GM21381 (cell line): Measurements from ENCODE around the gene VSTM1.
"Not testable (repeated sequence)": the region's sequence is repeated elsewhere in the genome, so short reads cannot be mapped to it uniquely, and the experiment has no call there.

ENCODE experiments used
- ATAC-seq: cut with Tn5 transposase; IDR thresholded peaks from one replicate; pipeline ENCODE4 v1.9.1; 2021; ENCODE audit warnings: mild to moderate bottlenecking, moderate library complexity; ENCODE audit not compliant: unreplicated experiment

VSTM1 gene, protein sequence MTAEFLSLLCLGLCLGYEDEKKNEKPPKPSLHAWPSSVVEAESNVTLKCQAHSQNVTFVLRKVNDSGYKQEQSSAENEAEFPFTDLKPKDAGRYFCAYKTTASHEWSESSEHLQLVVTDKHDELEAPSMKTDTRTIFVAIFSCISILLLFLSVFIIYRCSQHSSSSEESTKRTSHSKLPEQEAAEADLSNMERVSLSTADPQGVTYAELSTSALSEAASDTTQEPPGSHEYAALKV

DNA sequence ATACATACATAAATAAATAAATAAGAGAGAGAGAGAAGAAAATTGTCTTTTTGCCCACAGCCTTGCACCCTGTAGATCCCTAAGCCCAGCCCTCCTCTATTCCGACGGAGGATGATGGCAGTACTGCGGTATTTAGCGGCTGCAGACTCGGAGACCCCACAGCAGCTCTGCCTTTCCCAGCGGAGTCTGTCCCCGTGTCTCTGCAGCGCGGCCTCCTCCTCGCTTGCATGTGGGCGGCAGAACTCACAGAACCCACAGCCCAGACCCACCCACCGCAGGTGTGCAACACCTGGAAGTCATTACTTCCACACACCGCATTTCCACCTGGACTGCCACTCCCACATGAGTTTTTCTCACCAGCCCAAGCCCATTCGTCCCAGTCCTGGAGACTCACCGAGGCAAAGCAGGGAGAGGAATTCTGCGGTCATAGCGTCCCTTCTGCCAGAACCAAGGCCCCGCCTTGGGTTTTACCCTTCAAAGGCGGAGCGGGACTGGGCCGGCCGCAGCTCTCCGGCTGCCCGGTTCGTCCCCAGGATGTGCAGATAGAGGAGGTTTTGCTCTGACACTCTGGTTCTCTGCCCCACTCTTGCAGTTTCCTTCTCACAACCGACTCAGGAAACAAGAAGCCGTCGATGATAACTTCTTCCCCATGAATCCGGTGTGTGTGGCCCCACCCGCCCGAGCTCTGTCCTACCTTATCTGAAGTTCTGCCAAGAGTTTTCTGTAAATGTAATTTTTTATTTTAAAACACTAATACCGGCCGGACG, at the start of gene VSTM1:
VSTM1 (minus strand) TSS at position 548 of the 767 bp plus-strand sequence; CDS start at position 428, 120 bp downstream.
- no peak for ATAC-seq

DNA sequence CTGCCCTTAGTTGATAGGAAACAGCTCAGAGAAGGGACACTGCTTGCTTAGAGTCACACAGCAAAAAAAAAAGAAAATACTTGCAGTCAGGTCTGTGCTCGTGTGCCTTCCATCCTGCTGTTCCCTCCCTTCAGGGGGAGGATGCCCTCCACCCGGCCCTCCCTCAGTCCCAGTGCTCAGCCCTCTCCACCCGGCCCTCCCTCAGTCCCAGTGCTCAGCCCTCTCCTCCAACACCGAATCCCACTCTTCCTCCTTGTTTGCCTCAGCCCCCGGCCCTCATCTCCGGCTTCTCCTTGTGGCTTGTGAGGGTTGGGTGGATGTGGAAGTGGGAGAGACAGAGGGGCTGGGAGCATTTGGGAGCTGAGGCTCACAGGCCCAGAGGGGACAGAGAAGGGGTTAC, 46.0 kb upstream of the VSTM1 start:
- no peak for ATAC-seq

DNA sequence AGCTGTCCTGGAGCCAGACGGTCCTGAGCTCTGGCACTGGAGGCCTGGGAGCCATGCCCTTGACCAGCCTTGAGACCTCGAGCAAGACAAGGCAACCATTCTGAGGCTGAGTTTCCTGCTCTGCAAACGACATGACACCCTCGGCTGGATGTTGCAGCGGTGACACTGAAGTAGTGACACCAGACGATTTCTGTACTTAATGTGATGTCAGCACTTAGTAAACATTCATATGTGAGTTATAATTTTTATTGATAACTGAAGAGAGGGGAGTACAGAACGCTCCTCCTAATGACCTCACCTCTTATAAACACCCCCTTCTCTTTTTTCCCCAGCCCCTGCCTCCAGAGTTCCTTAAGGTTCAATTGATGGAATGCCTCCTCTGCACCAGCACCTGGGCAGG, 44.8 kb upstream of the VSTM1 start:
- no peak for ATAC-seq

DNA sequence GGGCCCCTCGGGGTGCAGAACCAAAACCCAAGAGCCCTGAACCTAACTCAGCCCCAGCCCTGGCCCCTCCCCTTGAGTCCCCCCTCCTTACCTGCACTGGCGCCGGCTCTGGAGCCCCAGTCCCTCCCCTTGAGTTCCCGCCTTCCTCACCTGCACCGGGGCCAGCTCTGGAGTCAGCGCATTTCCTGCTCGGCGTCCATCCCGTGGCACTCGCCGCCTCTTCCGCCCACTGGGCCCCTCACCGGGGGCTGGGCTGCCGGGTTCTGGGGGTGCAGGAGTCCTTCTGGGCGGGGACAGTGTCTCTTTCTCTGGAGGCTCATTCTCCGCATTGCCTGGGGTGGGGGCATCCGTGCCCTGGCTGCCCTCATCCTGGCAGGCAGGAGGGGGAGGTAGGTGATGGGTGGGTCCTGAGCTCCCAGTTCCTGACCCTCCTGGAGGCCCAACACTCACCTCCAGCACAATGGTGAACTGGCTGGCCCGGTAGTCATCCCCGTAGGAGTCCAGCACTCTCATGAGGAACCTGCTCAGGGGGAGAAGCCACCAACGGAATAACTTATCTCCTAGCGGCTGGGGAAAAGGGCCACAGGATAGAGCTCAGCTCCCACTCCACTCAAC, 44.3 kb upstream of the VSTM1 start:
- ATAC-seq = no peak

DNA sequence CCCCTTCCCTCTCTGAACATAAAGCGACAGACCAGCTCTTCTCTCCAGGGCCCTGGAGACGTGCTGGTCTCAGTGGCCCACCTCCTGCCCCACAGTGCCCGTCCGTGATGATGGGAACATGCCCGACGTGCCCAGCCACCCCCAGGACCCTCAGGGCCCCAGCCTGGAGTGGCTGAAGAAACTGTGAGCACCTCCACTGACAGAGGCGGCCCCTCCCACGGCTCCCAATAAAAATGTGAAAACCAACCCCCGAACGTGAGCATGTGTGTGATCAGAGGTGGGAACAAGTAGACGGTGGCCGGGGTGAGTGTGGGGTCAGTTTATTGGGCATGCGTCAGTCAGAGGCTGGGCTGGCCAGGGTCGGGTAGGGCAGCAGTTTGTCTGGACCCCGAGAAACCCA, 43.0 kb upstream of the VSTM1 start:
- ATAC-seq = no peak

DNA sequence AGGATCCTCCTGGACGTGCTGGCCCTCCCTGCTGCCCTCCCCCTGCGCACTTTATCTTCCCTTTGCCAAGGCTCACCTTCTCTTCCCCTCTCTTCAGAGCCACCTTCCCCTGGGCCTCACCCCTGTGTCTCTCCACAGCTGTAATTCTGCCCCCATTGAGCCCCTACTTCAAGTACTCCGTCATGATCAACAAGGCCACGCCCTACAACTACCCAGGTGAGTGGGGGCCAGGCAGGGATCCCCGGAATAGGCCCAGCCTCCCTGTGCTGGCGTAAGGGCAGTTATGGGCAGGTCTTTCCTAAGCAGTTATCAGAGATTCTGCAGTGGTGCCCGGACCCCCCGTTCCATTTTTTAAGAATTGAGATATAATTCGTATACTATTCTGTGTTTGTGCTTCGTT, 42.1 kb upstream of the VSTM1 start:
- no peak for ATAC-seq

DNA sequence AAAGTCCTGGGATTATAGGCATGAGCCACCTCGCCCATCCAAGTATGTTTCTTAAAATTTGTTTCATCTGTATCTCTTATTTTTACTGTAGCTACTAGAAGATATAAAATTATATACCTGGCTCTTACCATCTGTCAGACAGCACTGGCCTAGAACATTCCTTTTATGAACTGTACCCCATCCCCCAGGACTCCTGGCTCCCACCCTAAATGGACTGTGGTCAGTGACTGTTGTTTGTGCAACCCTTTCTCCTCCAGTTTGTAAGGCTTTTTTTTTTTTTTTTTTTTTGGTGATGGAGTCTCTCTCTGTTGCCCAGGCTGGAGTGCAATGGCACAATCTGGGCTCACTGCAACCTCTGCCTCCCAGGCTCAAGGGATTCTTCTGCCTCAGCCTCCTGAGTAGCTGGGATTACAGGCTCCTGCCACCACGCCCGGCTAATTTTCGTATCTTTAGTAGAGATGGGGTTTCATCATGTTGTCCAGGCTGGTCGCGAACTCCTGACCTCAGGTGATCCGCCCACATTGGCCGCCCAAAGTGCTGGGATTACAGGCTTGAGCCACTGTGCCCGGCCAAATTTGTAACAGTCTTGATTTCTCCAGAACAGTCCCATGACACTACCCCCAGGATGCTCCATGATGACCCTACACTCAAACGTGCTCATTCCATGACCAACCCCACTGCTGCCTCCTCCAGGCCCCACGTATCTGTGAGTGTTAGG, 41.5 kb upstream of the VSTM1 start:
- ATAC-seq = no peak

DNA sequence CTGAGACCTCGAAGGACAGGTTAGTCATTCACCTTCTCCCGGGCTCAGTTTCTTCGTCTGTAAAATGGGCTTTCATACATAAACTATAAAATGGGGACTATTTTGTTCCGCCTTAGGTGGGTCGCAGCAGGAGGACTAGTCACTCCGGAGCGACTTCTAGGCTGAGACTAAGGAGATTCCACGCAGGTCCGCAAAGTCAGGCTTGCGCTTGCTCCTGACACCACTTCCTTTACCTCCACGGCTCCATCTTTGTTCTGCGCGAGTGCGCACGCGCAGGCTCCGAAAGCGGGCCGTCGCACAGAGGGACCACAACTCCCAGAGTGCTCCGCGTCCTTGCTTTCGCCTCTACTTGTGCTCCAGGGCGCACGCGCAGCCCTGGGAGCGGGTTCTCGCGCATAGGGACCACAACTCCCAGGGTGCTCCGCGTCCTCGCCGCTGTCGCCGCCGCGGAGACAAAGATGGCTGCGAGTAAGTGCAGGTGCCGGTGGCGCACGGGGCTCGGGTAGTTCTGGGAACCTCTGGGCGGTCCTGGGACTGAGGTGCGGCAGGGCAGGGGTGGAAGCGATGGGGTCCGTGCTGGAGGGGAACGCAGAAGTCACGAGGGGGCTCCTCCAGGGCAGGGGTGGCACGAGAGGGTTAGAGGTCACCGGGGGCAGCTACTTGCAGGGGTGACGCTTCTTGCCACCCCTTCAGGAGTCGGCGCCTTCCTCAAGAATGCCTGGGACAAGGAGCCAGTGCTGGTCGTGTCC, 38.9 kb upstream of the VSTM1 start, which contains the start of gene NDUFA3:
NDUFA3 (plus strand) TSS at position 435 of the 749 bp plus-strand sequence; CDS start at position 459, 24 bp downstream.
- peak; percentile 91 for ATAC-seq

DNA sequence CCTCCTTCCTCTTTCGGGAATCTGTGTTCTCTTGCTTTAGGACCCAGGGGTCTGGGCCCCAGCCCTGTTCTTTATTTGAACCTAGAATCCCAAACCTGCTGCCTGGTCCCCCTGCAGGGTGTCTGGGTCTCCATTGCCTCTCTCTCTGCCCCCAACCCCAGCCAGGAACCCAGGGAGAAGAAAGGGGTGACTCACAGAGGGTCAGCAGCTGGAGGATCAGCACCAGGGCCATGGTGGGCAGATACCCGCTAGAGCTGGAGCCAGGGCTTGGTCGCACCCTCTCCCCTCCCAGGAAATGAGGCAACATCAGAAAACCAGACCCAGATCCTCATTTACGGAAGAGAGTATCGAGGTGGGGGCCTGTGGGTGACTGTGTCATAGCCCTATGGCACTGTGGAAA, 36.9 kb upstream of the VSTM1 start, which contains the start of gene OSCAR:
OSCAR (minus strand) TSS at position 243 of the 400 bp plus-strand sequence; CDS start at position 232, 11 bp downstream.
- ATAC-seq = no peak

DNA sequence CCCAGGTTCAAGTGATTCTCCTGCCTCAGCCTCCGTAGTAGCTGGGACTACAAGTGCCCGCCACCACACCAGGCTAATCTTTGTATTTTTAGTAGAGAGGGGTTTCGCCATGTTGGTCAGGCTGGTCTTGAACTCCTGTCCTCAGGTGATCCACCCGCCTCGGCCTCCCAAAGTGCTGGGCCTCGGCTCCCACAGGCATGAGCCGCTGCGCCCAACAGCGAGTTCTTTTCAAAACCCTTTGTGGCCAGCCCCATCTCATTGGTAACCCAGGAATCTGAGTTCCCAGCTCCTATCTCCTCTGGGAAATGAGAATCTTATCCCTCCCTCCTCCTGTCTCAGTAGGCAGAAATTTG, 36.2 kb upstream of the VSTM1 start:
- not testable (repeated sequence) for ATAC-seq

DNA sequence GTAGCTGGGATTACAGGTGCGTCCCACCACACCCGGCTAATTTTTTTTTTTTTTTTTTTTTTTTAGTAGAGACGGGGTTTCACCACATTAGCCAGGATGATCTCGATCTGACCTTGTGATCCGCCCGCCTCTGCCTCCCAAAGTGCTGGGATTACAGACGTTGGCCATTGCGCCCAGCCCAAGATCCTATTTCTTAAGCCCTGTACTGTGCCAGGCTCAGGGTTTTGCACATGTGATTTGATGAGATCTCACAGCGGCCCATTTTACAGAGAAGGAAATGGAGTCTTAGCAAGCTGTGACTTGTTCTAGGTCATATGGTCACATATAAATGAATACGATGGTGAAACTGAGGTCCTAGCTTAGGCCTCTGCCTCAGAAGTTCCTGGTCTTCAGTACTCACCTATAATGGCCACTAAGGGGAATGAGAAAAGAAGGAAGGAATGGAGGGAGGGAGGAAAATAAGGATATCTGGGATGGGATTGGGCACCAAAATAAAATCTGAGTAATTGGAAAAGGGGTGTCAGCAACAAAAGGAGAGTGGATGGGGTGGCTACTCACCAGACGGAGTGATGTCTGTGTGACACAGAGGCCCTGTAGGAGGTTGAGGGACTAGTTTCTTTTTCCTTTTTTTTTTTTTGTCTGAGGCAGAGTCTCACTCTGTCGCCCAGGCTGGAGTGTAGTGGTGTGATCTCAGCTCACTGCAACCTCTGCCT, 35.6 kb upstream of the VSTM1 start:
- ATAC-seq = no peak

DNA sequence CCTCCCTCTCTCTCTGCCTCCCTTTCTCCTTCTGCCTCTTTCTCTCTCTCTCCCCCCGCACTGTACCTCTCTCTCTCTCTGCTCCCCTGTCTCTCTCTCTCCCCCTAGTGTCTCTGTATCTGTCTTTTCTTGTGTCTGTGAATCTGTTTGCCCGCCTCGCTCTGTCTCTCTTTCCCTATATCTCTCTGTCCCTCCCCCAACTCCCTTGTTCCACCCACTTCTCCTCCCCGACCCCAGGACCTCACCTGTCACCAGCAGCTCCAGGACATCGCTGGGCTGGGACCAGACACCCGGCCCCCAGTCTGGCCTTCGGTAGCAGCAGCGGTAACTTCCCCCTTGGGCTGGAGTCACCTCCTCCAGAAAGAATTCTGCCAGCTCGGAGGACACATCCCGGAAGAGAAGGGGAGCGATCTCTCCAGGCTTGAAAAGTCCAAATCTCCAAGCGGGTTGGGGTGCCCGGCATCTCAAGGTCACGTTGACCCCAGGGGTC, 33.0 kb upstream of the VSTM1 start:
- no peak for ATAC-seq

DNA sequence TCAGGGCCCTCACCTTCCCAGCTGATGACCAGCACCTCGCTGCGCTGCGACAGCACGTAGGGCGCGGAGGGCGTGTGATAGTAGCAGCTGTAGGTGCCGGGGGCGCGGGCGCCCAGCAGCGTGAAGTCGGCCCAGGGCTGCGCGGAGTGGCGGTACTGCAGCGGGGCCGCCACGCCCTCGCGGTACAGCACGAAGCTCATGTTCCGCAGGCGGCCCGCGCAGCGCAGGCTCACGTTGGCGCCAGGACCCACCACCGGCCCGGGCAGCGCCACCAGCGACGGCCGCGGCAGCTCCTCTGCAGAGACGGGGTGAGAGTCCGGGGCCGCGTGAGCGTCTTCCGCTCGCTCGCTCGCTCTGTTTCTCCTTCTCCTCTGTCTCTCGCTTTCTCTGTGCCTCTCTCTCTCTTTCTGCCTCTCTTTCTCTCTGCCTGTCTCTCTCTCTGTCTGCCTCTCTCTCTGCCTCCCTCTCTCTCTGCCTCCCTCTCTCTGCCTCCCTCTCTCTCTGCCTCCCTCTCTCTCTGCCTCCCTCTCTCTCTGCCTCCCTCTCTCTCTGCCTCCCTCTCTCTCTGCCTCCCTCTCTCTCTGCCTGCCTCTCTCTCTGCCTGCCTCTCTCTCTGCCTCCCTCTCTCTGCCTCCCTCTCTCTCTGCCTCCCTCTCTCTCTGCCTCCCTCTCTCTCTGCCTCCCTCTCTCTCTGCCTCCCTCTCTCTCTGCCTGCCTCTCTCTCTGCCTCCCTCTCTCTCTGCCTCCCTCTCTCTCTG, 32.3 kb upstream of the VSTM1 start:
- not testable (repeated sequence) for ATAC-seq

DNA sequence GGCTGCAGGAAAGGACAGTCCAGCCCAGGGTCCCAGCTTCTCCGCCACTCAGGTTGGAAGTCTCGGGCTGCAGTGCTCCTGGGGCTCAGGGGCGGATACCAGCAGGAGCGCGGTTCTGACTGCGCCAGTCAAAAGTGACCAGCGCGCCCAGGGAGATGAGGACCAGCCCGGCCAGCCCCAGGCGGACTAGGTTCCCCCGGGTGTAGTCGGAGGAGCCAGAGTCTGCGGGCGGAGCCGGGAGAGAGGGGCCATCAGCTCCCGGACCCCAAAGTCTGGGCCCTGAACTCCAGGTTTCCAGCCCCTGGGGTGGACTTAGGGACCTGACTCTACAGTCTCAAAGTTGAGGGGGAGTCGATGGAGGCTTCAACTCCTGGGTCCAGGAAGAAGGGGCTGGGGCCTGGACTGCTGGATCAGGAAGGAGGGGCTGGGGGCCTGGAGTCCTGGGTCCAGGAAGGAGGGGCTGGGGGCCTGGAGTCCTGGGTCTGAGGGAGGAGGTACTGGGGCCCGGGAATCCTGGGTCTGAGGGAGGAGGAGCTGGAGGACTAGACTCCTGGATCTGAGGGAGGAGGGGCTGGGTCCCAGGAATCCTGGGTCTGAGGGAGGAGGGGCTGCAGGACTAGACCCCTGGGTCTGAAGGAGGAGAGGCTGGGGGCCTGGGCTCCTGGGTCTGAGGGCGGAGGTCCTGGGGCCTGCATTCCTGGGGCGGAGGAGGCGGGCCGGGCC, 31.6 kb upstream of the VSTM1 start:
- no peak for ATAC-seq

DNA sequence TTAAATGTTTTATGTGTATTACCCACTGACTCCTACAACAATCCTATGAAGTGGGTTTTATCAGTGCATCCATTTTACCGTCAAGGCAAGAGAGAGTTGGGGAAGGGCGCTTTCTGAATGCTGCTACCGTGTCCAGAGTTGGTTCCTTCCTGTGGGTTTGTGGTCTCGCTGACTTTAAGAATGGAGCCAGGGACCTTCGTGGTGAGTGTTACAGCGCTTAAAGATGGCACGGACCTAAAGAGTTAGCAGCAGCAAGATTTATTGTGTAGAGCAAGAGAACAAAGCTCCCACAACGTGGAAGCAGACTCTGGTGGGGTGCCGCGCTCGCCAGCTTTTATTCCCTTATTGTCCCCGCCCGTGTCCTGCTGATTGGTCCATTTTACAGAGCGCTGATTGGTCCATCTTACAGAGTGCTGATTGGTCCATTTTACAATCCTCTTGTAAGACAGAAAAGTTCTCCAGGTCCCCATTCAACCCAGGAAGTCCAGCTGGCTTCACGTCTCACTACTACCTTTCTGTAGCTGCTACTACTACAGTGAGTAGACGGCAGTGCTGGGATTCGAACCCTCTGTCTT, 30.8 kb upstream of the VSTM1 start:
- no peak for ATAC-seq

DNA sequence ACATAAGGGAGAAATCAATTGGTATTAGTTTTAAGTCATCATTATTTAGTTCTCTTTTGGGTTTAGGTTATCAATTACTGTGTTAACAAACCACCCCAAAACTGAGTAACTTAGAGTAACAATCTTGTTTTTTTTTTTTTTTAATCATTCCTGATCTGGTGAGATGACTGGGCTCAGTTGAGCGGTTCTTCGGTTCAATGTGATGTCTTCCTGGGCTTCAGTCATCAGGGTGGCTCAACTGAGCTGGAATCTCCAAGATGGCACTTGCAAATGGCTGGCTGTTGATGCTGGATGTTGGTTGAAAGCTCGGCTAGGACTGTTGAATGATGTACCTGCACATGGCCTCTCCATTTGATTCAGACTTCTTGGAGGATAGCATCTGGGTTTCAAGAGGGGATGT, 20.7 kb upstream of the VSTM1 start:
- no peak for ATAC-seq

DNA sequence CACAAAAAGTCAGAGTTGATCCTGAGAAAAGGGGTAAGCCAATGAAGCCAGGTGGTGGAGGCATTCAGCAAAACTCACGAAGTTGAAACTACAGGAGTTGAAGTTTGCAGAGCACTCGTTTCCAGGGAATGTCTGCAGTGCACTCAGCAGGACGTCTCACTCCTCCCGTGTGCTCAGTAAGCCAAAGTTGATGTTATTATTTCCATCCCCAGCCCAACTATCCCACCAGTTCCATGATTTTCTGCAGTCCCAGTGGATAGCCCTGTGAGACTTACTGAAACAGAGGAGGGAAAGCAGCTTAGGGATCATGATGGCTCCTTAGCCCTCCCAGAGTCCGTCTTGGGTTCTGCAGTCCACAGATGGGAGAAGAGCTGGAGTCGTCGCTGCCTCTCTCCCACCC, 17.3 kb upstream of the VSTM1 start, which contains the start of gene TARM1:
TARM1 (minus strand) TSS at position 334 of the 400 bp plus-strand sequence; CDS start at position 309, 25 bp downstream.
- no peak for ATAC-seq

DNA sequence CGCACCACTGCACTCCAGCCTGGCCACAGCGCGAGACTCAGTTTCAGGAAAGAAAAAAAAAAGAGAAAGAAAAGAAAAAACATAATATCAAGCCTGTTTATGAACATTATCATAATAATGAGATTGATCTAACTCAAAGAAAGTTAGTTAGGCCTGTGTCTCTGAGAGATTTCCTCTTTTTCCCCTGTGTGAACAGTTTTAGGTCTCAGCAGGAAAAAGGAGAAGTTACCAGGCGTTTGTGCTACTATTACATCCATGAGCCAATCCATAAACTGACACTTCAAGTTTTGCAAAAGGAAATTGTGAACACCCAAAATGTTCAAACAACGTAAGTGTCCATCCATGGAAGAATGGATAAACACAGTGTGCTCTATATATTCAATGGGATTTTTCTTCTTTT, 13.6 kb upstream of the VSTM1 start:
- ATAC-seq = no peak
